Keratinocyte (primary cell): ENCODE data around the gene HVCN1. TPM values are rescaled to one million over a fixed set of nuclear protein-coding genes. Genes with fewer than 3 reads are reported as not detected.
A peak's percentile ranks its signal among the peaks of the same experiment; 100 is the strongest.

Experiments
- DNase-seq: peaks from one replicate; pipeline ENCODE4 v3.0.0-alpha.2; 2011; ENCODE audit warnings: low read depth, missing footprints, low spot score
- FAIRE-seq: peaks from 2 replicates; lab custom pipeline; 2011; peaks lifted over from hg19 to GRCh38; lab: Jason Lieb, UNC
- H2AFZ ChIP-seq: 2 replicates; pipeline ENCODE4 v1.6.0; 2012; ENCODE audit warnings: low read length, control low read depth, inconsistent platforms; ENCODE audit not compliant: control insufficient read depth
- H3K27ac ChIP-seq: 2 replicates; pipeline ENCODE4 v1.5.1; 2011; ENCODE audit warnings: low read length; ENCODE audit not compliant: control insufficient read depth, insufficient read depth
- H3K27me3 ChIP-seq: 3 replicates; pipeline ENCODE4 v1.6.0; 2011; ENCODE audit warnings: low read length; ENCODE audit not compliant: control insufficient read depth, insufficient read depth; ENCODE audit errors: extremely low read depth
- H3K36me3 ChIP-seq, 2 experiments: 2 replicates in 1 of 2; 3 replicates in 1 of 2; pipeline ENCODE4 v1.5.1; 2011; ENCODE audit warnings: low read length in 2 of 2, mild to moderate bottlenecking in 1 of 2; ENCODE audit not compliant: control insufficient read depth in 2 of 2, insufficient read depth in 2 of 2; ENCODE audit errors: extremely low read depth in 1 of 2
- H3K4me1 ChIP-seq: 3 replicates; pipeline ENCODE4 v1.5.1; 2011; ENCODE audit warnings: low read length; ENCODE audit not compliant: control insufficient read depth, insufficient read depth; ENCODE audit errors: extremely low read depth
- H3K4me2 ChIP-seq: 3 replicates; pipeline ENCODE4 v1.6.0; 2011; ENCODE audit warnings: low read depth, low read length; ENCODE audit not compliant: control insufficient read depth, insufficient read depth; ENCODE audit errors: extremely low read depth
- H3K4me3 ChIP-seq, 3 experiments: fragments of 200-600 bp in 1 of 3; sonication (generic) in 1 of 3; 2 replicates in 2 of 3; 3 replicates in 1 of 3; pipeline ENCODE4 v1.5.1; 2011 to 2016; ENCODE audit warnings: low read length in 3 of 3, mild to moderate bottlenecking in 3 of 3, control low read depth in 2 of 3, inconsistent platforms in 1 of 3, low read depth in 1 of 3, mixed read lengths in 1 of 3, mixed run types in 1 of 3, moderate library complexity in 1 of 3; ENCODE audit not compliant: control insufficient read depth in 2 of 3, insufficient read depth in 2 of 3; ENCODE audit errors: extremely low read depth in 1 of 3
- H3K79me2 ChIP-seq: 2 replicates; pipeline ENCODE4 v1.6.0; 2012; ENCODE audit warnings: low read length; ENCODE audit not compliant: control insufficient read depth, insufficient read depth
- H3K9ac ChIP-seq: 3 replicates; pipeline ENCODE4 v1.6.0; 2011; ENCODE audit warnings: low read length; ENCODE audit not compliant: control insufficient read depth, insufficient read depth; ENCODE audit errors: extremely low read depth
- H3K9me1 ChIP-seq: 3 replicates; pipeline ENCODE4 v1.6.0; 2011; ENCODE audit warnings: low read length; ENCODE audit not compliant: control insufficient read depth, insufficient read depth; ENCODE audit errors: extremely low read depth
- H3K9me3 ChIP-seq: 2 replicates; pipeline ENCODE4 v1.5.1; 2012; ENCODE audit warnings: low read depth, low read length; ENCODE audit not compliant: control insufficient read depth
- H4K20me1 ChIP-seq: 3 replicates; pipeline ENCODE4 v1.6.0; 2011; ENCODE audit warnings: low read length; ENCODE audit not compliant: control insufficient read depth, insufficient read depth; ENCODE audit errors: extremely low read depth
- CTCF ChIP-seq, 3 experiments: IDR thresholded peaks in 1 of 3; conservative IDR thresholded peaks in 1 of 3; optimal IDR thresholded peaks in 1 of 3; 2 replicates in 2 of 3; 3 replicates in 1 of 3; pipeline versions ENCODE3 to v1.5.1; 2011; ENCODE audit warnings: low read length in 3 of 3, mild to moderate bottlenecking in 3 of 3, moderate library complexity in 2 of 3, control low read depth in 1 of 3, inconsistent platforms in 1 of 3; ENCODE audit not compliant: insufficient read depth in 2 of 3; ENCODE audit errors: extremely low read depth in 1 of 3
- EZH2 ChIP-seq: IDR thresholded peaks from one replicate; pipeline ENCODE4 v1.6.1; 2012; ENCODE audit warnings: inconsistent platforms, mild to moderate bottlenecking, low read length, moderate library complexity
- dilution Hi-C: fragments of 300-500 bp; cut with MboI; formaldehyde crosslinking; loops from one replicate; pipeline ENCODE4 v1.7.0; 2020; ENCODE audit warnings: low sequenced_read_pairs; ENCODE audit not compliant: extremely low pct_ligation_motif_present
- polyA plus RNA-seq, 5 experiments: library from polyadenylated mRNA; depleted of rRNA in 3 of 5; stranded (reverse) in 3 of 5; stranded (forward) in 1 of 5; unstranded in 1 of 5; fragments of >200 nt; gene quantifications; 1 replicate in 1 of 5; 2 replicates in 3 of 5; 3 replicates in 1 of 5; pipeline versions ENCODE4 v1.2.1 to v1.2.3, GENCODE V29; 2011 to 2012; ENCODE audit warnings: missing spikeins in 2 of 5, low read depth in 1 of 5, low replicate concordance in 1 of 5

Gene HVCN1
- polyA plus RNA-seq, 1 donor (not counting 4 experiments of a cell fraction or from before 2014, with no cell fraction given), result 1.1 TPM

- Histone ChIP-seq H4K20me1 (no peaks in the 10 kb centered on the region), H3K27ac (no peak overlapping the region), H3K27me3 (peaks cover 14% of the 10 kb centered on the region), H2AFZ (peak overlapping the region; percentile 70), H3K9me3 (no peaks in the 10 kb centered on the region), H3K4me2 (no peak overlapping the region), H3K9me1 (no peaks in the 10 kb centered on the region), H3K4me3 (no peak overlapping the region), H3K9ac (no peak overlapping the region), H3K4me1 (peaks cover 4% of the 10 kb centered on the region), H3K79me2 (no peaks in the 10 kb centered on the region), H3K36me3 (no peaks in the 10 kb centered on the region)
- DNase-seq (no peak), FAIRE-seq (no peak)
- dilution Hi-C loops, result no loop called here
- no peak for TF ChIP-seq CTCF (optimal IDR thresholded peaks at IDR 0.05 in 1 of 3, IDR thresholded peaks at IDR 0.05 in 1 of 3, conservative IDR thresholded peaks at IDR 0.05 in 1 of 3; ENCODE audit: extremely low read depth in 1 of 3, insufficient read depth in 2 of 3, low read length in 3 of 3)
- TF ChIP-seq EZH2, result no peak
Observed at GRCh38 chr12:110690127-110690430, 1.2 kb upstream of the HVCN1 start.

GRCh38 chr12:110689281-110690126 lies 589 bp upstream of the HVCN1 start:
- peaks cover 4% of the 10 kb centered on the region for H3K4me1 ChIP-seq
- no peaks in the 10 kb centered on the region for H3K9me1 ChIP-seq
- TF ChIP-seq EZH2 (no peak), CTCF (optimal IDR thresholded peaks at IDR 0.05 in 1 of 3, IDR thresholded peaks at IDR 0.05 in 1 of 3, conservative IDR thresholded peaks at IDR 0.05 in 1 of 3; ENCODE audit: extremely low read depth in 1 of 3, insufficient read depth in 2 of 3, low read length in 3 of 3) (no peak)
- DNase-seq, result no peak
- dilution Hi-C loops, result no loop called here
- H3K4me3 ChIP-seq, result peak overlapping the region in 2 of 3 experiments; percentile 0 to 12
- H3K27ac ChIP-seq, result no peak overlapping the region
- H2AFZ ChIP-seq, result peak overlapping the region; percentile 70
- no peak for FAIRE-seq
- peak overlapping the region; percentile 30 for H3K4me2 ChIP-seq
- H4K20me1 ChIP-seq, result no peaks in the 10 kb centered on the region
- no peaks in the 10 kb centered on the region for H3K79me2 ChIP-seq
- H3K9me3 ChIP-seq, result no peaks in the 10 kb centered on the region
- H3K36me3 ChIP-seq, result no peaks in the 10 kb centered on the region
- peaks cover 14% of the 10 kb centered on the region for H3K27me3 ChIP-seq
- no peak overlapping the region for H3K9ac ChIP-seq
